WTC11 (cell line): Measurements from ENCODE around the gene MANEA. TPM values are rescaled to one million over a fixed set of nuclear protein-coding genes. Genes with fewer than 3 reads are reported as not detected.

Experiments
- ATAC-seq: fragments of 200-7000 bp; cut with Tn5 transposase; 2 replicates; pipeline ENCODE4 v1.10.0; 2021; ENCODE audit warnings: mild to moderate bottlenecking, moderate library complexity
- CTCF ChIA-PET: fragments of 300-600 bp; sonication (Branson Sonifier 250); formaldehyde crosslinking; loops from one replicate; lab custom pipeline; 2021; ENCODE audit warnings: antibody characterized with exemption; lab: Charles Lee
- POLR2A ChIA-PET: fragments of 350-600 bp; sonication (Branson Sonifier 250); formaldehyde crosslinking; loops from one replicate; lab custom pipeline; 2021; ENCODE audit warnings: antibody characterized with exemption; lab: Charles Lee
- DNase-seq: peaks from one replicate; pipeline ENCODE4 v3.0.0; 2021; ENCODE audit warnings: low spot score
- H3K27ac Mint-ChIP-seq: 2 replicates; pipeline ENCODE4 v1.8.0; 2021; ENCODE audit warnings: mixed read lengths
- H3K27me3 Mint-ChIP-seq: 2 replicates; pipeline ENCODE4 v1.8.0; 2021; ENCODE audit warnings: low read depth, mild to moderate bottlenecking, moderate library complexity, mixed read lengths
- H3K36me3 Mint-ChIP-seq: 2 replicates; pipeline ENCODE4 v1.8.0; 2021; ENCODE audit warnings: mixed read lengths
- H3K4me1 Mint-ChIP-seq: 2 replicates; pipeline ENCODE4 v1.8.0; 2022; ENCODE audit warnings: mixed read lengths
- H3K4me3 Mint-ChIP-seq: 2 replicates; pipeline ENCODE4 v1.8.0; 2021; ENCODE audit warnings: mild to moderate bottlenecking, moderate library complexity, mixed read lengths
- H3K9me3 Mint-ChIP-seq: 2 replicates; pipeline ENCODE4 v1.8.0; 2021; ENCODE audit warnings: mixed read lengths
- CBFB ChIP-seq: sonication (generic); formaldehyde crosslinking; IDR thresholded peaks from 2 replicates; pipeline ENCODE4 v1.8.1; 2022; ENCODE audit warnings: mild to moderate bottlenecking, low read depth, missing genetic modification reagents
- E2F1 ChIP-seq: sonication (generic); formaldehyde crosslinking; IDR thresholded peaks from 2 replicates; pipeline ENCODE4 v1.8.0; 2022; ENCODE audit warnings: mild to moderate bottlenecking, missing genetic modification reagents
- ERG ChIP-seq: fragments of 250-450 bp; sonication (Bioruptor Pico); IDR thresholded peaks from 2 replicates; pipeline ENCODE4 v1.8.0; 2021; ENCODE audit warnings: mild to moderate bottlenecking
- NFE2L1 ChIP-seq: sonication (generic); formaldehyde crosslinking; IDR thresholded peaks from 2 replicates; pipeline ENCODE4 v1.8.1; 2023; ENCODE audit warnings: missing genetic modification reagents
- NR1H2 ChIP-seq: sonication (generic); formaldehyde crosslinking; IDR thresholded peaks from 2 replicates; pipeline ENCODE4 v1.9.0; 2021; ENCODE audit warnings: mild to moderate bottlenecking, moderate library complexity, missing genetic modification reagents
- NR3C1 ChIP-seq: sonication (generic); formaldehyde crosslinking; conservative IDR thresholded peaks from 2 replicates; pipeline ENCODE4 v1.8.1; 2023; ENCODE audit warnings: low read depth, mild to moderate bottlenecking, missing genetic modification reagents
- RELA ChIP-seq: sonication (generic); formaldehyde crosslinking; IDR thresholded peaks from 2 replicates; pipeline ENCODE4 v1.8.1; 2022; ENCODE audit warnings: missing genetic modification reagents, mild to moderate bottlenecking, borderline replicate concordance
- RORB ChIP-seq: fragments of 250-450 bp; sonication (Bioruptor Pico); IDR thresholded peaks from 2 replicates; pipeline ENCODE4 v1.9.0; 2021; ENCODE audit warnings: mild to moderate bottlenecking
- SP1 ChIP-seq: sonication (generic); formaldehyde crosslinking; conservative IDR thresholded peaks from 2 replicates; pipeline ENCODE4 v1.8.1; 2022; ENCODE audit warnings: missing genetic modification reagents
- TP53 ChIP-seq: sonication (generic); formaldehyde crosslinking; IDR thresholded peaks from 2 replicates; pipeline ENCODE4 v1.8.1; 2023; ENCODE audit warnings: mild to moderate bottlenecking, missing genetic modification reagents
- ZNF219 ChIP-seq: sonication (generic); formaldehyde crosslinking; IDR thresholded peaks from 2 replicates; pipeline ENCODE4 v1.8.0; 2023; ENCODE audit warnings: missing genetic modification reagents, mild to moderate bottlenecking, borderline replicate concordance
- ZNF671 ChIP-seq: fragments of 250-450 bp; sonication (Bioruptor Pico); IDR thresholded peaks from 2 replicates; pipeline ENCODE4 v1.8.0; 2021; ENCODE audit warnings: mild to moderate bottlenecking
- ZSCAN18 ChIP-seq: fragments of 250-450 bp; sonication (Bioruptor Pico); IDR thresholded peaks from 2 replicates; pipeline ENCODE4 v2.1.2; 2022; ENCODE audit warnings: mild to moderate bottlenecking, moderate library complexity
- total RNA-seq: library from RNA; stranded (reverse); gene quantifications from 3 replicates; pipeline ENCODE4 v1.2.3, GENCODE V29; 2021
- TF ChIP-seq, protein P1 (sequence below): sonication (generic); formaldehyde crosslinking; IDR thresholded peaks from 2 replicates; pipeline ENCODE4 v1.8.1; 2023; ENCODE audit warnings: mild to moderate bottlenecking, missing genetic modification reagents
- TF ChIP-seq, protein P2 (sequence below): sonication (generic); formaldehyde crosslinking; IDR thresholded peaks from 2 replicates; pipeline ENCODE4 v1.8.1; 2022; ENCODE audit warnings: low read depth, missing genetic modification reagents, borderline replicate concordance
- TF ChIP-seq, protein P3 (sequence below): sonication (generic); formaldehyde crosslinking; IDR thresholded peaks from 2 replicates; pipeline ENCODE4 v1.8.1; 2022; ENCODE audit warnings: mild to moderate bottlenecking, missing genetic modification reagents, moderate library complexity, borderline replicate concordance
- TF ChIP-seq, protein P4 (sequence below): fragments of 250-450 bp; sonication (Bioruptor Pico); IDR thresholded peaks from 2 replicates; pipeline ENCODE4 v1.9.0; 2021; ENCODE audit warnings: mild to moderate bottlenecking
- TF ChIP-seq, protein P5 (sequence below): sonication (generic); formaldehyde crosslinking; IDR thresholded peaks from 2 replicates; pipeline ENCODE4 v1.8.1; 2022; ENCODE audit warnings: low read depth, mild to moderate bottlenecking, moderate library complexity, missing genetic modification reagents, borderline replicate concordance

Gene MANEA
- total RNA-seq, 1 experiment from 2014 or later: 6.1 TPM

DNA sequence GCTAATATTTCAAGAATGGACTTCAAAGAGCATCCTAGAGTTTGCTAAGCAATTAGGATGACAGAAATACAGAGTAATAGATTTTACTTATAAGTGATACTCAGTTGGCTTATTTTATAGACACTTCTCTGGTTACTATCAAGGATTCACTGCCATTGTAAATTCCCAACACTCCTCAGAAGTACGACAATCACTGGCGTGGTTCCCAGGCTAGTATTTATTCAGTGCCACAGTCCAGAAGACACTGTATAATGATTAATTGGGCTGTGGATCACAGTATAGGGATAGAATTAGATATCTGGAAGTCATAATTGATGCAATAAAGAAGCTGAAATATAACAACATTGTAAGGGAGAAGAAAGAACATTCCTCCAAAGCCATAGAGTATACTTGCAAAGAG, 15.7 kb downstream of the MANEA start:
- Mint-ChIP-seq H3K4me1 (peaks cover 8% of the 10 kb centered on the region), H3K27ac (no peak overlapping the region), H3K36me3 (peaks cover 20% of the 10 kb centered on the region), H3K27me3 (no peaks in the 10 kb centered on the region), H3K9me3 (peaks cover 23% of the 10 kb centered on the region), H3K4me3 (no peak overlapping the region)
- no peak for TF ChIP-seq SP1 (CRISPR knock-in tag)
- no peak for TF ChIP-seq E2F1 (CRISPR knock-in tag)
- no peak for TF ChIP-seq TP53
- no peak for TF ChIP-seq ERG (CRISPR knock-in tag)
- TF ChIP-seq, protein P1, sequence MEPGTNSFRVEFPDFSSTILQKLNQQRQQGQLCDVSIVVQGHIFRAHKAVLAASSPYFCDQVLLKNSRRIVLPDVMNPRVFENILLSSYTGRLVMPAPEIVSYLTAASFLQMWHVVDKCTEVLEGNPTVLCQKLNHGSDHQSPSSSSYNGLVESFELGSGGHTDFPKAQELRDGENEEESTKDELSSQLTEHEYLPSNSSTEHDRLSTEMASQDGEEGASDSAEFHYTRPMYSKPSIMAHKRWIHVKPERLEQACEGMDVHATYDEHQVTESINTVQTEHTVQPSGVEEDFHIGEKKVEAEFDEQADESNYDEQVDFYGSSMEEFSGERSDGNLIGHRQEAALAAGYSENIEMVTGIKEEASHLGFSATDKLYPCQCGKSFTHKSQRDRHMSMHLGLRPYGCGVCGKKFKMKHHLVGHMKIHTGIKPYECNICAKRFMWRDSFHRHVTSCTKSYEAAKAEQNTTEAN (CRISPR knock-in tag): no peak
- no peak for TF ChIP-seq RORB (CRISPR knock-in tag)
- no peak for TF ChIP-seq RELA (CRISPR knock-in tag)
- TF ChIP-seq NFE2L1 (CRISPR knock-in tag): no peak
- TF ChIP-seq, protein P2, sequence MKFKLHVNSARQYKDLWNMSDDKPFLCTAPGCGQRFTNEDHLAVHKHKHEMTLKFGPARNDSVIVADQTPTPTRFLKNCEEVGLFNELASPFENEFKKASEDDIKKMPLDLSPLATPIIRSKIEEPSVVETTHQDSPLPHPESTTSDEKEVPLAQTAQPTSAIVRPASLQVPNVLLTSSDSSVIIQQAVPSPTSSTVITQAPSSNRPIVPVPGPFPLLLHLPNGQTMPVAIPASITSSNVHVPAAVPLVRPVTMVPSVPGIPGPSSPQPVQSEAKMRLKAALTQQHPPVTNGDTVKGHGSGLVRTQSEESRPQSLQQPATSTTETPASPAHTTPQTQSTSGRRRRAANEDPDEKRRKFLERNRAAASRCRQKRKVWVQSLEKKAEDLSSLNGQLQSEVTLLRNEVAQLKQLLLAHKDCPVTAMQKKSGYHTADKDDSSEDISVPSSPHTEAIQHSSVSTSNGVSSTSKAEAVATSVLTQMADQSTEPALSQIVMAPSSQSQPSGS (CRISPR knock-in tag): no peak
- TF ChIP-seq NR1H2: no peak
- TF ChIP-seq, protein P3, sequence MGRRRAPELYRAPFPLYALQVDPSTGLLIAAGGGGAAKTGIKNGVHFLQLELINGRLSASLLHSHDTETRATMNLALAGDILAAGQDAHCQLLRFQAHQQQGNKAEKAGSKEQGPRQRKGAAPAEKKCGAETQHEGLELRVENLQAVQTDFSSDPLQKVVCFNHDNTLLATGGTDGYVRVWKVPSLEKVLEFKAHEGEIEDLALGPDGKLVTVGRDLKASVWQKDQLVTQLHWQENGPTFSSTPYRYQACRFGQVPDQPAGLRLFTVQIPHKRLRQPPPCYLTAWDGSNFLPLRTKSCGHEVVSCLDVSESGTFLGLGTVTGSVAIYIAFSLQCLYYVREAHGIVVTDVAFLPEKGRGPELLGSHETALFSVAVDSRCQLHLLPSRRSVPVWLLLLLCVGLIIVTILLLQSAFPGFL: no peak
- DNase-seq (no peak), ATAC-seq (no peak)
- CTCF ChIA-PET: no interaction called here
- POLR2A ChIA-PET: no interaction called here

- peaks cover 20% of the 10 kb centered on the region for H3K36me3 Mint-ChIP-seq
- no peak overlapping the region for H3K27ac Mint-ChIP-seq
- no peaks in the 10 kb centered on the region for H3K4me1 Mint-ChIP-seq
- no peak overlapping the region for H3K4me3 Mint-ChIP-seq
- ATAC-seq: no peak
- H3K9me3 Mint-ChIP-seq: peaks cover 22% of the 10 kb centered on the region
- no peak for DNase-seq
- POLR2A ChIA-PET: no interaction called here
- CTCF ChIA-PET: no interaction called here
- H3K27me3 Mint-ChIP-seq: no peaks in the 10 kb centered on the region
- TF ChIP-seq, protein P4, sequence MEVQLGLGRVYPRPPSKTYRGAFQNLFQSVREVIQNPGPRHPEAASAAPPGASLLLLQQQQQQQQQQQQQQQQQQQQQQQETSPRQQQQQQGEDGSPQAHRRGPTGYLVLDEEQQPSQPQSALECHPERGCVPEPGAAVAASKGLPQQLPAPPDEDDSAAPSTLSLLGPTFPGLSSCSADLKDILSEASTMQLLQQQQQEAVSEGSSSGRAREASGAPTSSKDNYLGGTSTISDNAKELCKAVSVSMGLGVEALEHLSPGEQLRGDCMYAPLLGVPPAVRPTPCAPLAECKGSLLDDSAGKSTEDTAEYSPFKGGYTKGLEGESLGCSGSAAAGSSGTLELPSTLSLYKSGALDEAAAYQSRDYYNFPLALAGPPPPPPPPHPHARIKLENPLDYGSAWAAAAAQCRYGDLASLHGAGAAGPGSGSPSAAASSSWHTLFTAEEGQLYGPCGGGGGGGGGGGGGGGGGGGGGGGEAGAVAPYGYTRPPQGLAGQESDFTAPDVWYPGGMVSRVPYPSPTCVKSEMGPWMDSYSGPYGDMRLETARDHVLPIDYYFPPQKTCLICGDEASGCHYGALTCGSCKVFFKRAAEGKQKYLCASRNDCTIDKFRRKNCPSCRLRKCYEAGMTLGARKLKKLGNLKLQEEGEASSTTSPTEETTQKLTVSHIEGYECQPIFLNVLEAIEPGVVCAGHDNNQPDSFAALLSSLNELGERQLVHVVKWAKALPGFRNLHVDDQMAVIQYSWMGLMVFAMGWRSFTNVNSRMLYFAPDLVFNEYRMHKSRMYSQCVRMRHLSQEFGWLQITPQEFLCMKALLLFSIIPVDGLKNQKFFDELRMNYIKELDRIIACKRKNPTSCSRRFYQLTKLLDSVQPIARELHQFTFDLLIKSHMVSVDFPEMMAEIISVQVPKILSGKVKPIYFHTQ (CRISPR knock-in tag): no peak
- TF ChIP-seq, protein P5, sequence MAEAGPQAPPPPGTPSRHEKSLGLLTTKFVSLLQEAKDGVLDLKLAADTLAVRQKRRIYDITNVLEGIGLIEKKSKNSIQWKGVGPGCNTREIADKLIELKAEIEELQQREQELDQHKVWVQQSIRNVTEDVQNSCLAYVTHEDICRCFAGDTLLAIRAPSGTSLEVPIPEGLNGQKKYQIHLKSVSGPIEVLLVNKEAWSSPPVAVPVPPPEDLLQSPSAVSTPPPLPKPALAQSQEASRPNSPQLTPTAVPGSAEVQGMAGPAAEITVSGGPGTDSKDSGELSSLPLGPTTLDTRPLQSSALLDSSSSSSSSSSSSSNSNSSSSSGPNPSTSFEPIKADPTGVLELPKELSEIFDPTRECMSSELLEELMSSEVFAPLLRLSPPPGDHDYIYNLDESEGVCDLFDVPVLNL: no peak
- TF ChIP-seq ERG (CRISPR knock-in tag) (no peak), ZNF219 (CRISPR knock-in tag) (no peak), NR3C1 (CRISPR knock-in tag) (no peak), ZSCAN18 (CRISPR knock-in tag) (no peak), ZNF671 (CRISPR knock-in tag) (no peak), CBFB (CRISPR knock-in tag) (no peak)
Observed at GRCh38 chr6:95596021-95596420, 18.7 kb downstream of the MANEA start.
